ENCODE measurements around the gene XPA.

GRCh38 chr9:97660847-97661246 lies 36.3 kb downstream of the XPA start:
- TF ChIP-seq CTCF (IDR thresholded peaks at IDR 0.05) (no peak), POLR2AphosphoS5 (IDR thresholded peaks at IDR 0.05) (no peak), POLR2A (IDR thresholded peaks at IDR 0.05) (no peak)

All from stomach (tissue), 4 donors.